ENCODE measurements around the gene CORO6. TPM values are rescaled to one million over a fixed set of nuclear protein-coding genes. Genes with fewer than 3 reads are reported as not detected.

The CORO6 gene
- total RNA-seq, 1 donor from 2014 or later = 23.3 TPM

GRCh38 chr17:29591737-29592608 is 30.7 kb downstream of the CORO6 start:
- DNase-seq (ENCODE audit: low spot score) = peak; percentile 91

GRCh38 chr17:29591146-29591736 is 31.5 kb downstream of the CORO6 start:
- DNase-seq (ENCODE audit: low spot score) = no peak

- no peak for DNase-seq (ENCODE audit: low spot score)
Observed at GRCh38 chr17:29590411-29591145, 32.1 kb downstream of the CORO6 start.

- DNase-seq (ENCODE audit: low spot score) = peak; percentile 82
Observed at GRCh38 chr17:29589524-29590410, 32.9 kb downstream of the CORO6 start, which contains the start of gene GIT1. GIT1 (minus strand) TSS chr17:29589648; CDS start chr17:29589378, 270 bp downstream.

DNA sequence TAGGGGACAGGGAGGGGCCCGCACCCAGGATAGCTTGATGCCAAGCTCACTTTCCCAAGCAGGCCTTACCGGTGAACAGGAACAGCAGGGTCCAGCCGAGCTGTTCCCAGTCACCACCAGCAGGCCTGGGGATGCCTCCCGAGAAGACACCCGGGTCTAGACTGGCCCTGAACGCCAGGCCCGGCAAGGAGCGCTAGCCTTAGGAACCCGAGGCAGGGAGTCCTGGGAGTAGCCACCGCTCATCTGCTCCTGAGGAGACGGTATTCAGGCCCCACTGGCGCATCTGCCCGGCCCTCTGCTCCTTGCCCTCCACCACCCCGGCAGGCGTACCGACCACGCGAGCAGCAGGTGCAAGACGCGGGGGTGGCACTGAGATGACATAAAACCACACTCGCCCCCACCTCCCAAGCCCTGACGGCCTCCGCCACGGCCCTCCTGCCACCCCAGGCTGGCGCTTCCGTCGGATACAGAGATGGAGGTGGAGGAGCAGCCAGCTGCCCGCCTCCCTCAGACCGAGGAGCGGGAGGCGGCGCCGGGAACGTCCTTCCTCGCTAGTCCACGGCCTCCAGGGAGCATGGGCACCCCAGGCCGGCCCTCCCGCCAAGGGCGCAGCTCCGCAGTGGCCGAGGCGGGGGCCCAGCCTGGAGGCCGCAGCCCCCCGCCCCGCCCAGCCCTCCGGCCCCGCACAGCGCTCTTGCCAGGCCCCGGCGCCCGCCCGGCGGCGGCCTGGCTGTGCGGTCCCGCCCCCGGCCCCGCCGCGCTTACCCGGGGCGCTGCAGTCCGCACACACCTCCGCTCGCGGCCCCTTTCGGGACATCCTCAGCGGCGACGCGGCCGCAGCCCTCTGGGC is 33.9 kb downstream of the CORO6 start:
- no peak for DNase-seq (ENCODE audit: low spot score)

GRCh38 chr17:29588017-29588561 is 34.6 kb downstream of the CORO6 start:
- no peak for DNase-seq (ENCODE audit: low spot score)

- DNase-seq (ENCODE audit: low spot score) = no peak
Observed at GRCh38 chr17:29587591-29587990, 35.1 kb downstream of the CORO6 start.

- no peak for DNase-seq (ENCODE audit: low spot score)
Observed at GRCh38 chr17:29586676-29587469, 35.8 kb downstream of the CORO6 start.

- DNase-seq (ENCODE audit: low spot score) = no peak
Observed at GRCh38 chr17:29585080-29585751, 37.5 kb downstream of the CORO6 start.

DNA sequence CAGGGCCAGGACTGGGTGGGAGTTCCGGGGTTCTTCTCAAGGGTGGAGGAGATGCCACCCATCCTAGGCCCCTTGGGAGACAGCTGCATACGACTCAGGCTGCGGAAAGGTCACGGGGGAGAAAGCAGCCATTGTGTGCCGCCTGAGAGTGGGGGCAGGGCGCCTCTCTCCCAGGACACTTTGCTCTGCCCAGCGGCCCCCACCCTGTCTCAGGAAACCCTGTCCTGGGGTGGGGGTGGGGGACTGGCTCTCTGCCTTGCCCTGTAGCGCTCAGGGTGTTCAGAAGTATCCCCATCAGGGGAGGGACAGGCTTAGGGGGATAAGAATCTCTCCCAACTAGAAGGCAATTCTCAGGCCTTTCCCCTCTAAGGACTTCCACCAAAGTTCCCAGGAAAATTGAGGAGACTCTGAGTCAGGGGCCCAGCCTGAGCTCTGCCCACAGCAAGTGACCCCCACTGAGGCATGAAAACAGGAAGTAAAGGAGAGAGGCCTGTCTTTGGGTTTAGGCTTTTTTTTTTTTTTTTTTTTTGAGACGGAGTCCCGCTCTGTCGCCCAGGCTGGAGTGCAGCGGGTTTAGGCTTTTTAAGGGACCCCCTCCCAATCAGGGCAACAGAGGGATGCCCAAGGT is 38.1 kb downstream of the CORO6 start:
- DNase-seq (ENCODE audit: low spot score) = no peak

DNA sequence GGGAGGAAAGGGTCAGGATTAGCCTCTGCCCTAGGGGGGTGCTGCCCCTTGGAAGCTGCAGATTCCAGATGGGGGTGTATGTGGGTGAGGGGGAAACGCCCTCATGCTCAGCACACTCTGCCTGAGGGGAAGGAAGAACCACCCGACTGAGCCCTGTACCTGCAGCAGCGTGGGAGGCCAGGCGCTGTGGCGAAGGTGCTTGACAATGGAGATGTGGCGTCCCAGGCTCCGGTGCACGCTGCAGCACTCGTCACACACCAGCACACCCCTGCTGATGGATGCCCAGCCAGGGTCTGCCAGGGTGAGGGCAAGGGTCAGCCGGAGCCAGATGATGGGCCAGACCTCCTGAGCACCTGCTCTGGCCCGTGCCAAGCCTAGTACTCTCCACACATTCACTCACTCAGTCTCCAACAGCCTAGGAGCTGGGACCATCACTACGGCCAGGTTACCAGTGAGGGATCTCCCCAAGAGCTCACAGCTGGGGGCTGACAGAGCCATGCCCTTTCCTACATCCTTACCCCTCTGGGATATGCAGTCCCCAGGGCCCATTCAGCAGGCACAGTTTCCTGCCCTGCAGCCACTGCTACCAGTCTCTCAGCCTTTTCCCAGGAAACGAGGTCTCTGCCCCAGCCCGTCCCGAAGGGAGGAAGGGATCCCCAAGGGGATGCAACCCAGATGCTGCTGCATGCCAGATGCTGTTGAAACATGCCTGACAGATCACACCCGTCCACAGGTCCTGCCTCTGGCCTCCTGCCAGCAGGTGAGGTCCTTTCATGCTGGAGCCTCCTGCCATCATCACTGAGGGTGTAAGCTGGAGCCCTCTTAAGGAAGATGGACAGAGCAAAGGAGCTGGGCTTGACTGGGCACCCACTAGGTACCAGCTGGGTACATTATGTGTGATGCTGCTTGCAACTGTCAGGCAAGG is 39.1 kb downstream of the CORO6 start:
- no peak for DNase-seq (ENCODE audit: low spot score)

DNA sequence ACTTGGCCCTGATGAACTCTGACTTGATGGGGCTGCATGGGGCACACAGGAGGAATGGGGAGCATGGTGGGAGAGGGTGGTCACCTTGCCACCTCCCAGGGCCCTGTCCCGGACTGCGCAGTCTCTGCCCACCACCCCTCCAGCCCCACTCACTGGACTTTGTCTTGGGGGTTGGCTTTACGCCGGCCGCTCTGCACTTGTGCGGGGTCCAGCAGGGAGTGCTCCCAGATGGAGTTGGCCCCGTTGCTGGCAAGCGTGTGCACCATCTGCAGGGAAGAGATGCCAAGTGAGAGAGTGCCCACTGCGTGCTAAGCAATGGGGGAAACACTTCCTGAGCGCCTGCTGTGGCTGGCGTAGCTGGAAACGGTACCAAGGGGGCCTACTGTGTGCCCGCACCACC is 39.9 kb downstream of the CORO6 start:
- DNase-seq (ENCODE audit: low spot score) = no peak

DNA sequence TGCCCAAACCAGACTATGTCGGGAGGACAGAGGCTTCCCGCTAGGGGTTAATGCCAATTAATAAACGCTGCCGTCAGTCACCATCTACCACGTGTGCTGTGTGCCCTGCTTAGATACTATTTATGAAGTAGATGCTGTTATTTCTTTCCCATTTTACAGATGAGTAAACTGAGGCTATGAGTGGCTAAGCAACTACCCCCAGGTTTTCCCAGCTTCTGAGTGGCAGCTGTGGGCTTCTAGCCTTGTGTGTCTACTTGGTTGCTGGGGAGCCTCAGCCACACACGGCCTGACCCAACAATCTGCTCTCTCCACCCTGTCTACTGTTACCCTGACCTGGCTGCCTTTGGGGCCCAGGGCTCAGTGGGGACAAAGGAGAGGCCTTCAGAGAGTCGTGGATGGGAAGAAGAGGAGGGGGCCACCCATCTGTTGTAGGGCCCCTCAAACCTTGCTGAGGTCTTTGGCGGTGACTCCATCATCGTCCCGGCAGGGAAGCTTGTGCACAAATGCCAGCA is 40.4 kb downstream of the CORO6 start:
- DNase-seq (ENCODE audit: low spot score) = no peak

- DNase-seq (ENCODE audit: low spot score) = no peak
Observed at GRCh38 chr17:29581583-29582253, 41.0 kb downstream of the CORO6 start.

DNA sequence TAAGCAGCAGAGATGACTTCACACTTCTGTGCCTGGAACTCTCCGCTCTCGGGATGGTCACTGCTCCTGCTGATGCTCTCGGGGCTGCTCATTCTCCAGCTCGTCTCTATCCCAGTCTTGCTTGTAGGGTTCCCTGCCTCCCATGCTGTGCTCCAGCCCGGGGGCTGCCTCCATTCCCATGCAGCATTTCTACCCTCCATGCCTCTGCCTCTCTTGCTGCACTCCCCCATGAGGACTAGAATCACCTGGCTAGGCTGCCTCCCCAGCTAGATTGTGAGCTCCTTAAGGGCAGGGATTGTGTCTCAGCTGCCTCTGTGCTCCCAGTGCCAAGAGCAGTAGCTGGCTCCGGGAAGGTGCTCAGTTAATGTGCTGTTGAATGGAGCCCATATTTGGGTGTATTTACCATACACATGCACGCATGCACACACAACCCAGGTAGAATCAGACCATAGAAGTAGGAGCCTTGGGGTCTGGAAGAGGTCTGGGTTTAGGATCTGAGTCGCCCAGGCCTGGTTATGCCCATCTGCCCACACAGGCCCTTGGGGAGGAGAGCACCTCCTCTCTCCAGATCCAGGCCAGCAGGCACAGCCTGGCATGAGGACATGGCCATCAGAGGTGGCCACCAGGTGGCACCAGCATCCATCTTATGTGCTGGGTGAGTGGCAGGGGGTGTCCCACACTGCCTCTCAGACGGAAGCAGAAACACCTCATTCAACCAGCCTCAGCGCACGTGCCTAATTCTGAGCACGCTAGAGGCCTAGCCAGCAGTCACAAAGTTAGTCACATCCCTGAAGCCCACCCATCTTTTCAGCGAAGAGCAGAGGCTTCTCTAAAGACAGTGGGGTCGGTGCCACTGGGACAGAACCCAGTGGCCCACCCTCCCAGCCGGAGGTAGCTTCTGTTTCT is 42.6 kb downstream of the CORO6 start:
- peak; percentile 87 for DNase-seq (ENCODE audit: low spot score)

Measured in ureter (tissue), 1 donor.